HG03460 (cell line): ENCODE measurements around the gene PHF5A.

ENCODE experiments used
- ATAC-seq: cut with Tn5 transposase; IDR thresholded peaks from one replicate; pipeline ENCODE4 v1.9.1; 2021; ENCODE audit not compliant: unreplicated experiment

The PHF5A gene, protein sequence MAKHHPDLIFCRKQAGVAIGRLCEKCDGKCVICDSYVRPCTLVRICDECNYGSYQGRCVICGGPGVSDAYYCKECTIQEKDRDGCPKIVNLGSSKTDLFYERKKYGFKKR

DNA sequence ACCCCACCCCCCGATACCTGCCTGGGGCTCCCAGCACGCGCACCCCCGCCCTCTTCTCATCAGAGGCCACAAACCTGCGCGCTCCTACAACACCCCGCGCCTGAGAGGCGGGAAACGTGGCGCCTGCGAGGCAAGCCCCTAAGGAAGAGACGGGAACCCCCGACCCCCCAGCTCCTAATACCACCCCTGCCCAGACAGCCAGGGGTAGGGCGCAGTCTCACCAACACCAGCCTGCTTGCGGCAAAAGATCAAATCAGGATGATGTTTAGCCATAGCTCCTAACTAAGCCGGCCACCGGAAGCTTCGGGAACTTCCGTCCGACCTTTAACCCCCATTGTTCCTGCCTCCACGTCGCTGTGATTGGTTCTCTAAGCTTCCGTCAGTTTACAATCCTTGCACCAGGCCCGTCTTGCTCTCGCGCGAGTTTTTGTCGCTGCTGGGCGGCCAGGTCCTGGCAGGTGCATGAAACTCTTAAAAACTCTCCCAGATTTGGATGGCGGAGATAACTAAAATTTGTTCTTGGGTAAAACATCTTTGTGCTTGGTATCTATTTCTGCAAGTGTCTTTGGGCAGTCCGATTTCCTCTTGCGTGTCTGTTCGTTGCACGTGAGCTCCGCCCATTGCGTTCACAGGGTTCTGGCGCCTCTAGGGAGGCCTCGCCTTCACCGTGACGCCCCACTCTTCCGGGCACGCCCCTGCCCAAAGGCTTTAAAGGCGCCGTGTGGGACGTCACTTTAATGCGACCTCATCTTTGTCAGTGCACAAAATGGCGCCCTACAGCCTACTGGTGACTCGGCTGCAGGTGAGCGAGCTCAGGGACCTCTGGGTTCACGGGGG lies at the start of gene PHF5A, which contains the start of gene ACO2:
PHF5A (minus strand) TSS at position 312 of the 837 bp plus-strand sequence; CDS start at position 273, 39 bp downstream.
ACO2 (plus strand) TSS at position 737 of the 837 bp plus-strand sequence; CDS start at position 767, 30 bp downstream.
- peak; percentile 78 for ATAC-seq

DNA sequence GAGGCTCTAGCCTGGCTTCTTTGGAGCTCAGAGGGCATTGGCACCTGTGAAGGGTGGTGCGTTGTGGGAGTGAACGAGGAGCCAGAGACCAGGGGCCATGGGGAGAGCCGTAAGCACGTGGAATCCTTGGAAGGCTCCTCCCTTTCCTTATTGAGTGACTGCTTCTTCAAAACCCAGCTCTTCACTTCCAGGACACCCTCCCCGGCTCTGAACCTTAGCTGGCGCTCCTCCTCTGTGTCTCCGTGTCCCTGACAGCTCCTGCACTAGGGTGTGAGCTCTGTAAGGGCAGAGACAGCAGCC lies 49.5 kb upstream of the PHF5A start:
- ATAC-seq: no peak

- ATAC-seq: no peak
These were observed 48.9 kb upstream of the PHF5A start for GRCh38 chr22:41517172-41518047.

DNA sequence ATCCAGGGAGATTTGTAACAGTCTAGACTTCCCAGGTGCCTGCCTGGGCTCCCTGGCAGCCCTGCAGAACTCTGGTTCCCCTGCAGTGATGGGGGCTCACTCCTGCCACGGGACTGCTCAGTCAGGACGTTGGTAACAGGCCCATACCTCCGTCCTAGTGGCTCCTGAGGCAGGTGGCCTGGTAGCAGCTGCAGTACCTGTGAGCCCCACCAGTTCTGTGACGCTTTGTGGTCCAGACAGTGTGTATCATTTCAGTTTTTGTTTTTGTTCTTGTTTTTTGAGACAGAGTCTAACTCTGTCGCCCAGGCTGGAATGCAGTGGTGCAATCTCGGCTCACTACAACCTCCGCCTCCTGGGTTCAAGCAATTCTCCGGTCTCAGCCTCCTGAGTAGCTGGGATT lies 48.0 kb upstream of the PHF5A start:
- ATAC-seq: no peak

GRCh38 chr22:41513391-41513790 lies 44.9 kb upstream of the PHF5A start:
- no peak for ATAC-seq

- no peak for ATAC-seq
These were observed 44.1 kb upstream of the PHF5A start for GRCh38 chr22:41512421-41513194.

- ATAC-seq: no peak
These were observed 43.1 kb upstream of the PHF5A start for GRCh38 chr22:41511521-41511968.

DNA sequence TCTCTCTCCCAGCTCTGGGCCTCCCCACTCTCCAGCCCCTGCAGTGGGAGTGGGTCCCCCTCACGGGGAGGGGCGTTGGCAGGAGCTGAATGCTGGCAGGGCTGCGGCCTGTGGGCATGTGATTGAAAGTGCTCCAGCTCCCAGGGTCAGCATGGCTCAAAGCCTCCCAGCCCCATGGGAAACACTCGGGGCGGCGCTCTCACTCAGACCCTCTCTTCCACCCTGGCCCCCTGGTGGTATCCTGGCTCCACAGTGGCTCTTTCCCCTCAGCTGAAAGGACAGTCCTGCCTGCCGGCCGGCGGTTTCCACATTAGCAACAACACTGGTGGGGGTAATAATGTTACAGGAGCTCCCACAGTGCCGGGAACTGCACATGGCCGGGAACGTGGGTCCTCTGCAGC lies 40.3 kb upstream of the PHF5A start:
- ATAC-seq: no peak

GRCh38 chr22:41507330-41508063 lies 39.0 kb upstream of the PHF5A start:
- ATAC-seq: no peak

DNA sequence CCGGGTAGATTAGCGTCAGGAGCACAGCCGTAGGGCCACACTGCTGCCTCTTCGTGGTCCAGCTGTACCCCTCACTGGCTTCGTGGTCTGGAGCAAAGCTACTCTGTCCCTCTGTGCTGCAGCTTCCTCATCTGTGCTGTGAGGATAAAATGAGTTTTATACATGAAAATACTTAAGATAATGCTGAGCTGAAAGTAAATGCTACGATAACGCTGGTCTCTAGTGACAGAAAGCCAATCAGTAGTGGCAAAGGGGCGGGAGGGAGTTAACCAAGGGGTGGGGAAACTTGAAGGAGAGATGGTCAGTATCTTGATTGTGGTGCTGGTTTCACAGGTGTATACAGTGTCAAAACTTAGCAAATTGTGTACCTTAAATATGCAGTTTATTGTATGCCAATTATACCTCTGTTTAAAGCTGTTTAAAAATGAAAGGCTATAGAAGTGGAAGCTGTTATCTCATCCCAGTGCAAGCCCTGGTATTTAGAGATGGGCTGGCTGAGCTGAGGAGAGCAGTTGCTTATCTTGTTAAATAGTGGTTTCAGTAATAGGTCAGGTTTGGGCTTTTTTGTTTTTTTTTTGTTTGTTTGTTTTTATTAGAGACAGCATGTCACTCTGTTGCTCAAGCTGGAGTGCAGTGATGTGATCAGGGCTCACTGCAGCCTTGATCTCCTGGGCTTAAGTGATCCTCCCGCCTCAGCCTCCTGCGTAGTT lies 37.2 kb upstream of the PHF5A start:
- ATAC-seq: no peak

DNA sequence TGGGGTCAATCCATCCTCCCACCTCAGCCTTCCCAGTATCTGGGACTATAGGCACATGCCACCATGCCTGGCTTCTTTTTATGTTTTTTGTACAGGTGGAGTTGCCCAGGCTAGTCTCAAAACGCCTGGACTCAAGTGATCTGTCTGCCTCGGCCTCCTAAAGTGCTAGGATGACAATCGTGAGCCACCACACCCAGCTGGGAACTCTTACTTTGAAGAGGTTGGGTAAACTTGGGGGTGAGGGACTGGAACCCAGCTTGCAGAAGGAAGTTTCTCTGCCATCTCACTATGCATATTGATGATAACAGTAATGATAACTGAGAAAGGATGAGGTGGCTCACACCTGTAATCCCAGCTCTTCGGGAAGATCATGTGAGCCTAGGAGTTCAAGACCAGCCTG lies 36.3 kb upstream of the PHF5A start:
- no peak for ATAC-seq

DNA sequence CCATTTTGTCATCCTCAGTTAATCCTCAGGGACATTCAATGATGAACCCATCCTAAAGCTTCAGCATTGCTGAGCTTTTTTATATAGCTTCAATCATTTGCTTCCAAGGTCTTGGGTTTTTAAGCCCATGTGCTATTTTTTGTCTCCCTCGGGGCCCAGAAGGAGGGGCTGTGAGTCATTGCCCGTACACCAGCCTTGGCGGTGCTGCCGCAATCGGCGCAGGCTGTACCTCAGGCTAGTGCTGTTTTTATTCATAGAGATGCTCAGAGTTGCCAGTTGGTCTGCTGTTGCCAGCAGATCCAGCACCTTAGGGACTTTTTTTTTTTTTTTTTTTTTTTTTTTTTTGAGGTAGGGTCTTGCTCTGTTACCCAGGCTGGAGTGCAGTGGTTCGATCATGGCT lies 35.9 kb upstream of the PHF5A start:
- ATAC-seq: no peak

DNA sequence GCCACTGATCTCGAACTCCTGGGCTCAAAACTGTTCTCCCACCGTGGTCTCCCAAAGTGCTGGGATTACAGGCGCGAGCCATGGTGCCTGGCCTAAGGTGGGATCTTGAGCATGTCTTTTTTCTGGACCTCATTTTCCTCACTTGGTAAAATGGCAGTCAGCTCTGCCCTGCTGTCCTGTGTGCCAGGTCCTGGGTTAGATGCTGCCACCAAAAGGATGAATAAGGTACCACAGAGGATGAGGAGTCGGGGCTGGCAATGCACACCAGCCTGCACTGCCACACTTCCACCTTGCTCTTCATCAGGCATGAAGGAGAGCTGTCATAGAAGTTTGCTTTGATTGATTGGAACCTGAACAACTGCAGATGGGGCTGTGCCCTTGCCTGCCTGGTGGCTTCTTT lies 32.7 kb upstream of the PHF5A start:
- no peak for ATAC-seq

DNA sequence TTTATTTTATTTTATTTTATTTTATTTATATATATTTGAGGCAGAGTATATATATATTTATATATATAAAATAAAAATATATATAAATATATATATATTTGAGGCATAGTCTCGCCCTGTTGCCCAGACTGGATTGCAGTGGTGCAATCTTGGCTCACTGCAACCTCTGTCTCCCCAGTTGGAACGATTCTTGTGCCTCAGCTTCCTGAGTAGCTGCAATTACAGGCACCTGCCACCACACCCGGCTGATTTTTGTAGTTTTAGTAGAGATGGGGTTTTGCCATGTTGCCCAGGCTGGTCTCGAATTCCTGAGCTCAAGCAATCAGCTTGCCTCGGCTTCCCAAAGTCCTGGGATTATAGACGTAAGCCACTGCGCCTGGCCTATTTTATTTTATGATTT lies 31.8 kb upstream of the PHF5A start:
- no peak for ATAC-seq

GRCh38 chr22:41499624-41500280 lies 31.3 kb upstream of the PHF5A start:
- ATAC-seq: no peak

DNA sequence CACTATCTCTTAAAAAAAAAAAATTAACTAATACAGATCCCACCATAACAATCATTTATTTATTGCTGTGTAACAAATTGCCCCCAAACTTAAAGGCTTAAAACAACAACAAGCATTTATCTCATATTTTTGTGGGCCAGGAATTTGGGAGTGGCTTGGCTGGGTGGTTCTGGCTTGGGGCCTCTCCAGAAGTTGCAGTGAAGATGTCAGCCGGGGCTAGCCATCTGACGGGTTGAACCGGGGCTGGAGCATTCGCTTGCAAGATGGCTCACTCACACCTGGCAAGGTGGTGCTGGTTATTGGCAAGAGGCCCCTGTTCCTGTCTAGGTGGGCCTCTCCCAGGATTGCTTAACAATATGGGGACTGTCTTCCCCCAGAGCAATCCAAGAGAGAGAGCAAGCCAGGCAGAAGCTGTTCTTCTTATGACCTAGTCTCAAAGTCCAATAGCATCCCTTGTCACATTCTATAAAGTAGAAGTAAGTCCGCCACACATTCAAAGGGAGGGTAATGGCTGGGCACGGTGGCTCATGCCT lies 29.9 kb upstream of the PHF5A start:
- no peak for ATAC-seq

- no peak for ATAC-seq
These were observed 23.0 kb upstream of the PHF5A start for GRCh38 chr22:41491374-41492100.
